A673 (cell line): ENCODE data around the gene FRRS1L.

ENCODE experiments used
- EZH2 ChIP-seq: fragments of 200-600 bp; sonication (generic); IDR thresholded peaks from 2 replicates; pipeline ENCODE4 v1.6.1; 2017; ENCODE audit warnings: borderline replicate concordance, low read depth, mild to moderate bottlenecking, mixed read lengths, antibody characterized with exemption, low read length; ENCODE audit not compliant: poor library complexity, severe bottlenecking
- TF ChIP-seq, protein P1 (sequence below): fragments of 300-800, 200-600 bp; sonication (generic); conservative IDR thresholded peaks from 2 replicates; pipeline ENCODE4 v1.5.1; 2017; ENCODE audit warnings: low read depth, mild to moderate bottlenecking, antibody characterized with exemption, low read length, moderate library complexity, mixed read lengths

DNA sequence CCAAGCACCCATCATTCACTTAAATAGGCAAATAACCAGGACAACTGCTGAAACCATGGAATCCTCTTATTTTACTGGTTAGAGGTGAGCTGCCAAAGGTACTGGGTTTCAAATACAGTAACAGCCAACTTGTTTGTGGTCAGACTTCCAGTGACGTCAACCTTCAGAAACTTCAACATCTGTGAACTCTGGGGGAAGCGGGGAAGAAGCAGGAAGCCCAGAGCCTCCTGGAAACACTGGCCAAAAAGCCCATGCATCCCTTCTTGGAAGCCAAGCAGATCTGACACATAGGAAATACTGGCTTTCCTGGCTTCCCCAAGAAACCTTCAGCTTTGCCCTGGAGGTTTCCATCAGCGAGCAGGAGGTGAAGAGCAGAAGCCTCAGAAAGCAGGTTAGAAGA is 4.9 kb upstream of the FRRS1L start:
- TF ChIP-seq, protein P1, sequence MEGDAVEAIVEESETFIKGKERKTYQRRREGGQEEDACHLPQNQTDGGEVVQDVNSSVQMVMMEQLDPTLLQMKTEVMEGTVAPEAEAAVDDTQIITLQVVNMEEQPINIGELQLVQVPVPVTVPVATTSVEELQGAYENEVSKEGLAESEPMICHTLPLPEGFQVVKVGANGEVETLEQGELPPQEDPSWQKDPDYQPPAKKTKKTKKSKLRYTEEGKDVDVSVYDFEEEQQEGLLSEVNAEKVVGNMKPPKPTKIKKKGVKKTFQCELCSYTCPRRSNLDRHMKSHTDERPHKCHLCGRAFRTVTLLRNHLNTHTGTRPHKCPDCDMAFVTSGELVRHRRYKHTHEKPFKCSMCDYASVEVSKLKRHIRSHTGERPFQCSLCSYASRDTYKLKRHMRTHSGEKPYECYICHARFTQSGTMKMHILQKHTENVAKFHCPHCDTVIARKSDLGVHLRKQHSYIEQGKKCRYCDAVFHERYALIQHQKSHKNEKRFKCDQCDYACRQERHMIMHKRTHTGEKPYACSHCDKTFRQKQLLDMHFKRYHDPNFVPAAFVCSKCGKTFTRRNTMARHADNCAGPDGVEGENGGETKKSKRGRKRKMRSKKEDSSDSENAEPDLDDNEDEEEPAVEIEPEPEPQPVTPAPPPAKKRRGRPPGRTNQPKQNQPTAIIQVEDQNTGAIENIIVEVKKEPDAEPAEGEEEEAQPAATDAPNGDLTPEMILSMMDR = no peak
- no peak for TF ChIP-seq EZH2
